NCI-H2196 (cell line): ENCODE data around the gene PROSER3.

ENCODE experiments used
- DNase-seq: peaks from one replicate; lab custom pipeline; 2025; ENCODE audit not compliant: unreplicated experiment; lab: John Stamatoyannopoulos, UW

Gene PROSER3

DNA sequence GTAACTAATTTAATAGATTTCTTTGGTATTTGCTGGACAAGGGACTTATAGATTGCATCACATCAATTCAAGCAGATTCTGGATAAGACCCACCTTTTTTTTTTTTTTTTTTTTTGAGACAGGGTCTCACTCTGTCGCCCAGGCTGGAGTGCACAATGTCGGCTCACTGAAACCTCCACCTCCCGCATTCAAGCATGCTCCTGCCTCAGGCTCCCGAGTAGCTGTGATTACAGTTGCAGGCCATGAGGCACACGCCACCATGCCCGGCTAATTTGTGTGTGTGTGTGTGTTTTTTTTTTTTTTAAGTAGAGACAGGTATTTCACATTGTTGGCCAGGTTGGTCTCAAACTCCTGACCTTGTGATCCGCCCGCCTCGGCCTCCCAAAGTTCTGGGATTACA is 58.9 kb downstream of the PROSER3 start:
- no peak for DNase-seq

DNA sequence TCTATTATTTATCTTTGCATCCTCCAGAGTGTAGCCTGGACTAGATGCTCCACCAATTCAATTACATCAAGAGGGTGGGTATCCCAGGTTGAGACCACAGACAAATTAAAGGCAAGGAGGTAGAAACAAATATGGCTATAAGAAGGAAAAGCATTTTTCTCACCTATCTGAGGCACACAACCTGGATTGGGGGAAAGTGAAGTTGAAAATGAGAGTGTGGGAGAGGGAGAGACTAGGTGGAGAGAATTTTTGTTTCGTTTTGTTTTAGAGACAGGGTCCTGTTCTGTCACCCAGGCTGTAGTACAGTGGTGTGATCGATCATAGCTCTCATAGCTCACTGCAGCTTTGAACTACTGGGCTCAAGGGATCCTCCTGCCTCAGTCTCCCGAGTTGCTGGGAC is 60.5 kb downstream of the PROSER3 start:
- DNase-seq = no peak
